HEK293 (cell line): ENCODE data around the gene UNC5B.

Experiments
- KLF1 ChIP-seq: fragments of 450-650 bp; formaldehyde crosslinking; IDR thresholded peaks from 2 replicates; pipeline ENCODE4 v1.5.1; 2016; ENCODE audit warnings: missing biosample characterization, missing genetic modification characterization
- KLF8 ChIP-seq: fragments of 450-650 bp; formaldehyde crosslinking; IDR thresholded peaks from 2 replicates; pipeline ENCODE4 v1.5.1; 2016; ENCODE audit warnings: missing biosample characterization, missing genetic modification characterization
- RBAK ChIP-seq: fragments of 450-650 bp; formaldehyde crosslinking; IDR thresholded peaks from 2 replicates; pipeline ENCODE4 v1.5.1; 2016; ENCODE audit warnings: missing biosample characterization, missing genetic modification characterization
- YY1 ChIP-seq: fragments of 450-650 bp; formaldehyde crosslinking; IDR thresholded peaks from 2 replicates; pipeline ENCODE4 v1.5.1; 2018; ENCODE audit warnings: missing biosample characterization, missing genetic modification characterization
- ZBTB10 ChIP-seq: fragments of 450-650 bp; formaldehyde crosslinking; IDR thresholded peaks from 2 replicates; pipeline ENCODE4 v1.5.1; 2016; ENCODE audit warnings: missing biosample characterization, missing genetic modification characterization
- ZFP3 ChIP-seq: fragments of 450-650 bp; formaldehyde crosslinking; IDR thresholded peaks from 2 replicates; pipeline ENCODE4 v1.5.1; 2016; ENCODE audit warnings: low read depth, missing biosample characterization, missing genetic modification characterization
- ZFP41 ChIP-seq: fragments of 450-650 bp; formaldehyde crosslinking; IDR thresholded peaks from 2 replicates; pipeline ENCODE4 v1.5.1; 2016; ENCODE audit warnings: missing biosample characterization, missing genetic modification characterization, borderline replicate concordance
- ZNF114 ChIP-seq: fragments of 450-650 bp; formaldehyde crosslinking; IDR thresholded peaks from 2 replicates; pipeline ENCODE4 v1.5.0; 2017; ENCODE audit warnings: missing biosample characterization, missing genetic modification characterization
- ZNF169 ChIP-seq: fragments of 450-650 bp; formaldehyde crosslinking; IDR thresholded peaks from 2 replicates; pipeline ENCODE4 v1.5.1; 2016; ENCODE audit warnings: missing biosample characterization, missing genetic modification characterization
- ZNF175 ChIP-seq: fragments of 450-650 bp; formaldehyde crosslinking; IDR thresholded peaks from 2 replicates; pipeline ENCODE4 v1.5.1; 2016; ENCODE audit warnings: missing biosample characterization, missing genetic modification characterization
- ZNF214 ChIP-seq: fragments of 450-650 bp; formaldehyde crosslinking; IDR thresholded peaks from 2 replicates; pipeline ENCODE4 v1.5.1; 2017; ENCODE audit warnings: missing biosample characterization, mild to moderate bottlenecking, missing genetic modification characterization, borderline replicate concordance
- ZNF221 ChIP-seq: fragments of 450-650 bp; formaldehyde crosslinking; IDR thresholded peaks from 2 replicates; pipeline ENCODE4 v1.5.1; 2017; ENCODE audit warnings: missing biosample characterization, missing genetic modification characterization, borderline replicate concordance
- ZNF26 ChIP-seq: fragments of 450-650 bp; formaldehyde crosslinking; IDR thresholded peaks from 2 replicates; pipeline ENCODE4 v1.5.1; 2016; ENCODE audit warnings: missing biosample characterization, missing genetic modification characterization
- ZNF311 ChIP-seq: fragments of 450-650 bp; formaldehyde crosslinking; IDR thresholded peaks from 2 replicates; pipeline ENCODE4 v1.5.1; 2017; ENCODE audit warnings: missing biosample characterization, missing genetic modification characterization, borderline replicate concordance
- ZNF354C ChIP-seq: fragments of 450-650 bp; formaldehyde crosslinking; IDR thresholded peaks from 2 replicates; pipeline ENCODE4 v1.5.1; 2016; ENCODE audit warnings: missing biosample characterization, missing genetic modification characterization, low read depth, borderline replicate concordance
- ZNF366 ChIP-seq: fragments of 450-650 bp; formaldehyde crosslinking; conservative IDR thresholded peaks from 2 replicates; pipeline ENCODE4 v1.5.1; 2016; ENCODE audit warnings: missing biosample characterization, missing genetic modification characterization
- ZNF449 ChIP-seq: fragments of 450-650 bp; formaldehyde crosslinking; IDR thresholded peaks from 2 replicates; pipeline ENCODE4 v1.5.1; 2017; ENCODE audit warnings: missing biosample characterization, mild to moderate bottlenecking, missing genetic modification characterization, moderate library complexity
- ZNF558 ChIP-seq: fragments of 450-650 bp; formaldehyde crosslinking; IDR thresholded peaks from 2 replicates; pipeline ENCODE4 v1.5.1; 2016; ENCODE audit warnings: missing biosample characterization, missing genetic modification characterization
- ZNF561 ChIP-seq: fragments of 450-650 bp; IDR thresholded peaks from 2 replicates; pipeline ENCODE4 v1.5.1; 2018; ENCODE audit warnings: missing biosample characterization, missing genetic modification characterization, borderline replicate concordance
- ZNF585B ChIP-seq: fragments of 450-650 bp; formaldehyde crosslinking; IDR thresholded peaks from 2 replicates; pipeline ENCODE4 v1.5.1; 2016; ENCODE audit warnings: missing biosample characterization, missing genetic modification characterization
- ZNF623 ChIP-seq: fragments of 450-650 bp; formaldehyde crosslinking; IDR thresholded peaks from 2 replicates; pipeline ENCODE4 v1.5.1; 2016; ENCODE audit warnings: missing biosample characterization, missing genetic modification characterization
- ZNF660 ChIP-seq: fragments of 450-650 bp; IDR thresholded peaks from 2 replicates; pipeline ENCODE4 v1.5.1; 2018; ENCODE audit warnings: missing biosample characterization, mild to moderate bottlenecking, missing genetic modification characterization
- ZNF76 ChIP-seq: fragments of 450-650 bp; formaldehyde crosslinking; IDR thresholded peaks from 2 replicates; pipeline ENCODE4; 2016; ENCODE audit warnings: low read depth, missing biosample characterization, missing genetic modification characterization, borderline replicate concordance
- ZNF777 ChIP-seq: fragments of 450-650 bp; formaldehyde crosslinking; IDR thresholded peaks from 2 replicates; pipeline ENCODE4 v1.5.1; 2017; ENCODE audit warnings: missing biosample characterization, missing genetic modification characterization, borderline replicate concordance
- ZSCAN23 ChIP-seq: fragments of 450-650 bp; formaldehyde crosslinking; IDR thresholded peaks from 2 replicates; pipeline ENCODE4 v1.5.1; 2016; ENCODE audit warnings: missing biosample characterization, missing genetic modification characterization
- TF ChIP-seq, protein P1 (sequence below): fragments of 450-650 bp; formaldehyde crosslinking; IDR thresholded peaks from 2 replicates; pipeline ENCODE4 v1.5.1; 2016; ENCODE audit warnings: missing biosample characterization, missing genetic modification characterization, low read depth
- TF ChIP-seq, protein P2 (sequence below): IDR thresholded peaks from 2 replicates; pipeline ENCODE4 v1.6.1; 2011; ENCODE audit warnings: mild to moderate bottlenecking, low read depth, low read length, borderline replicate concordance
- TF ChIP-seq, protein P3 (sequence below): fragments of 450-650 bp; formaldehyde crosslinking; IDR thresholded peaks from 2 replicates; pipeline ENCODE4 v1.5.1; 2016; ENCODE audit warnings: missing biosample characterization, missing genetic modification characterization

Gene UNC5B

GRCh38 chr10:71218046-71218650 is 5.8 kb downstream of the UNC5B start (continued):
- TF ChIP-seq ZNF311 (tag by site-specific recombination), result no peak
- no peak for TF ChIP-seq ZNF175 (tag by site-specific recombination)
- peak; percentile 51; the same call in 1 of the 2 replicates for TF ChIP-seq ZNF623
- TF ChIP-seq, protein P1, sequence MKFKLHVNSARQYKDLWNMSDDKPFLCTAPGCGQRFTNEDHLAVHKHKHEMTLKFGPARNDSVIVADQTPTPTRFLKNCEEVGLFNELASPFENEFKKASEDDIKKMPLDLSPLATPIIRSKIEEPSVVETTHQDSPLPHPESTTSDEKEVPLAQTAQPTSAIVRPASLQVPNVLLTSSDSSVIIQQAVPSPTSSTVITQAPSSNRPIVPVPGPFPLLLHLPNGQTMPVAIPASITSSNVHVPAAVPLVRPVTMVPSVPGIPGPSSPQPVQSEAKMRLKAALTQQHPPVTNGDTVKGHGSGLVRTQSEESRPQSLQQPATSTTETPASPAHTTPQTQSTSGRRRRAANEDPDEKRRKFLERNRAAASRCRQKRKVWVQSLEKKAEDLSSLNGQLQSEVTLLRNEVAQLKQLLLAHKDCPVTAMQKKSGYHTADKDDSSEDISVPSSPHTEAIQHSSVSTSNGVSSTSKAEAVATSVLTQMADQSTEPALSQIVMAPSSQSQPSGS, result no peak
- TF ChIP-seq ZNF585B (tag by site-specific recombination), result no peak
- TF ChIP-seq ZNF214 (tag by site-specific recombination), result no peak
- TF ChIP-seq ZNF561, result no peak
- TF ChIP-seq, protein P2, sequence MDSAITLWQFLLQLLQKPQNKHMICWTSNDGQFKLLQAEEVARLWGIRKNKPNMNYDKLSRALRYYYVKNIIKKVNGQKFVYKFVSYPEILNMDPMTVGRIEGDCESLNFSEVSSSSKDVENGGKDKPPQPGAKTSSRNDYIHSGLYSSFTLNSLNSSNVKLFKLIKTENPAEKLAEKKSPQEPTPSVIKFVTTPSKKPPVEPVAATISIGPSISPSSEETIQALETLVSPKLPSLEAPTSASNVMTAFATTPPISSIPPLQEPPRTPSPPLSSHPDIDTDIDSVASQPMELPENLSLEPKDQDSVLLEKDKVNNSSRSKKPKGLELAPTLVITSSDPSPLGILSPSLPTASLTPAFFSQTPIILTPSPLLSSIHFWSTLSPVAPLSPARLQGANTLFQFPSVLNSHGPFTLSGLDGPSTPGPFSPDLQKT, result no peak
- no peak for TF ChIP-seq ZNF114 (tag by site-specific recombination)
- TF ChIP-seq KLF8 (tag by site-specific recombination), result peak; percentile 98
- TF ChIP-seq ZNF354C, result no peak
- no peak for TF ChIP-seq ZFP41 (tag by site-specific recombination)
- TF ChIP-seq ZBTB10 (tag by site-specific recombination), result peak; percentile 71; the same call in 1 of the 2 replicates
- TF ChIP-seq YY1 (tag by site-specific recombination), result no peak
- no peak for TF ChIP-seq ZNF221 (tag by site-specific recombination)
- no peak for TF ChIP-seq ZNF26 (tag by site-specific recombination)
- peak; percentile 33; the same call in 1 of the 2 replicates for TF ChIP-seq ZNF76 (tag by site-specific recombination)
- no peak for TF ChIP-seq ZNF777
- TF ChIP-seq, protein P3, sequence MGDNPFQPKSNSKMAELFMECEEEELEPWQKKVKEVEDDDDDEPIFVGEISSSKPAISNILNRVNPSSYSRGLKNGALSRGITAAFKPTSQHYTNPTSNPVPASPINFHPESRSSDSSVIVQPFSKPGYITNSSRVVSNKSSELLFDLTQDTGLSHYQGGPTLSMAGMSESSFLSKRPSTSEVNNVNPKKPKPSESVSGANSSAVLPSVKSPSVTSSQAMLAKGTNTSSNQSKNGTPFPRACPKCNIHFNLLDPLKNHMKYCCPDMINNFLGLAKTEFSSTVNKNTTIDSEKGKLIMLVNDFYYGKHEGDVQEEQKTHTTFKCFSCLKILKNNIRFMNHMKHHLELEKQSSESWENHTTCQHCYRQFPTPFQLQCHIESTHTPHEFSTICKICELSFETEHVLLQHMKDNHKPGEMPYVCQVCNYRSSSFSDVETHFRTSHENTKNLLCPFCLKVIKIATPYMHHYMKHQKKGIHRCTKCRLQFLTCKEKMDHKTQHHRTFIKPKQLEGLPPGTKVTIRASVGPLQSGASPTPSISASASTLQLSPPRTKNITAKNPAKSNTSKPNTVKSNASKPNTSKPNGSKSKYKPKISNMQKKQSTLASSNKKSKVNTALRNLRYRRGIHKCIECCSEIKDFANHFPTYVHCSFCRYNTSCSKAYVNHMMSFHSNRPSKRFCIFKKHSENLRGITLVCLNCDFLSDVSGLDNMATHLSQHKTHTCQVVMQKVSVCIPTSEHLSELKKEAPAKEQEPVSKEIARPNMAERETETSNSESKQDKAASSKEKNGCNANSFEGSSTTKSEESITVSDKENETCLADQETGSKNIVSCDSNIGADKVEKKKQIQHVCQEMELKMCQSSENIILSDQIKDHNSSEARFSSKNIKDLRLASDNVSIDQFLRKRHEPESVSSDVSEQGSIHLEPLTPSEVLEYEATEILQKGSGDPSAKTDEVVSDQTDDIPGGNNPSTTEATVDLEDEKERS (tag by site-specific recombination), result no peak
- peak; percentile 84 for TF ChIP-seq ZSCAN23 (tag by site-specific recombination)
- TF ChIP-seq ZNF660 (tag by site-specific recombination), result no peak
- TF ChIP-seq ZFP3, result no peak
- TF ChIP-seq ZNF449 (tag by site-specific recombination), result no peak
- TF ChIP-seq KLF1, result peak; percentile 100
- TF ChIP-seq ZNF366 (tag by site-specific recombination), result peak; percentile 93
- no peak; the same call in 1 of the 2 replicates for TF ChIP-seq ZNF558
- 0 out of 2 replicates have a peak, but pooled peaks have one; percentile 33 for TF ChIP-seq ZNF169 (tag by site-specific recombination)
- TF ChIP-seq RBAK (tag by site-specific recombination), result no peak
